Measurements from ENCODE around the gene HS3ST5. TPM values are rescaled to one million over a fixed set of nuclear protein-coding genes. Genes with fewer than 3 reads are reported as not detected.

Gene HS3ST5
- total and polyA plus RNA-seq, 2 experiments from 2014 or later, result 2.8 to 3.5 TPM

- H3K36me3 Mint-ChIP-seq (ENCODE audit: low read depth), result no peaks in the 10 kb centered on the region
- Histone ChIP-seq H3F3A (replicated peaks; ENCODE audit: low read depth) (no peaks in the 10 kb centered on the region), H3K36me3 (ENCODE audit: insufficient read depth) (no peaks in the 10 kb centered on the region), H4K20me1 (replicated peaks; ENCODE audit: insufficient read depth) (no peaks in the 10 kb centered on the region), H3K4me1 (ENCODE audit: insufficient read depth) (no peaks in the 10 kb centered on the region; the same call in 1 of the 2 replicates), H3K4me3 (no peak overlapping the region), H3K4me2 (no peak overlapping the region), H3K27ac (ENCODE audit: low read depth) (no peak overlapping the region), H3K27me3 (ENCODE audit: insufficient read depth) (no peaks in the 10 kb centered on the region), H3K79me2 (replicated peaks; ENCODE audit: insufficient read depth) (no peaks in the 10 kb centered on the region), H2AFZ (no peak overlapping the region), H3K9me2 (ENCODE audit: insufficient read depth) (no peaks in the 10 kb centered on the region)
- H3K9me3 Mint-ChIP-seq, result no peaks in the 10 kb centered on the region
- ATAC-seq, result no peak
- H3K27me3 Mint-ChIP-seq (ENCODE audit: insufficient read depth, low read depth, poor library complexity), result peaks cover 2% of the 10 kb centered on the region
- no peaks in the 10 kb centered on the region; the same call in 1 of the 3 replicates for H3K4me1 Mint-ChIP-seq
- no peak overlapping the region for H3K27ac Mint-ChIP-seq
- TF ChIP-seq EZH2 (IDR thresholded peaks at IDR 0.05; ENCODE audit: low read depth, unreplicated experiment) (no peak), EZH2phosphoT487 (IDR thresholded peaks at IDR 0.05; ENCODE audit: unreplicated experiment) (no peak), ETS1 (IDR thresholded peaks at IDR 0.05) (no peak), STAT1 (IDR thresholded peaks at IDR 0.05; ENCODE audit: unreplicated experiment) (no peak), CTCF (conservative IDR thresholded peaks at IDR 0.05; ENCODE audit: low read depth in 2 of 2) (no peak)
- DNase-seq (ENCODE audit: low spot score), result no peak
- no peak overlapping the region for H3K4me3 Mint-ChIP-seq
Measured at GRCh38 chr6:114100215-114100994, 242.4 kb downstream of the HS3ST5 start.

- Histone ChIP-seq H3K4me2 (no peak overlapping the region), H3K79me2 (replicated peaks; ENCODE audit: insufficient read depth) (no peaks in the 10 kb centered on the region), H3K4me3 (no peak overlapping the region), H3K27me3 (ENCODE audit: insufficient read depth) (no peaks in the 10 kb centered on the region), H3K27ac (ENCODE audit: low read depth) (no peak overlapping the region), H3K36me3 (ENCODE audit: insufficient read depth) (no peaks in the 10 kb centered on the region), H2AFZ (no peak overlapping the region), H3K9me2 (ENCODE audit: insufficient read depth) (no peaks in the 10 kb centered on the region), H3F3A (replicated peaks; ENCODE audit: low read depth) (no peaks in the 10 kb centered on the region), H3K4me1 (ENCODE audit: insufficient read depth) (no peaks in the 10 kb centered on the region), H4K20me1 (replicated peaks; ENCODE audit: insufficient read depth) (no peaks in the 10 kb centered on the region)
- Mint-ChIP-seq H3K4me3 (no peak overlapping the region), H3K36me3 (ENCODE audit: low read depth) (no peaks in the 10 kb centered on the region), H3K27ac (no peak overlapping the region), H3K27me3 (ENCODE audit: insufficient read depth, low read depth, poor library complexity) (no peaks in the 10 kb centered on the region), H3K9me3 (no peaks in the 10 kb centered on the region), H3K4me1 (no peaks in the 10 kb centered on the region; the same call in 2 of the 3 replicates)
- DNase-seq (ENCODE audit: low spot score), result peak; percentile 79
- ATAC-seq, result no peak
- TF ChIP-seq ETS1 (IDR thresholded peaks at IDR 0.05) (no peak), CTCF (conservative IDR thresholded peaks at IDR 0.05; ENCODE audit: low read depth in 2 of 2) (peak; percentile 73 to 97), REST (IDR thresholded peaks at IDR 0.05; ENCODE audit: unreplicated experiment) (no peak)
Measured at GRCh38 chr6:114096561-114097172, 246.2 kb downstream of the HS3ST5 start.

Measured in GM23338 (cell line).